NOMO-1 treated with DMSO at 0.1 percent for 48 hours (cell line): Measurements from ENCODE around the gene GRIN3B.
A peak's percentile ranks its signal among the peaks of the same experiment; 100 is the strongest.

Experiments used
- DNase-seq: peaks from one replicate; lab custom pipeline; 2025; ENCODE audit not compliant: unreplicated experiment; lab: John Stamatoyannopoulos, UW

Gene GRIN3B

GRCh38 chr19:990119-990571 is 10.1 kb upstream of the GRIN3B start:
- DNase-seq = no peak

DNA sequence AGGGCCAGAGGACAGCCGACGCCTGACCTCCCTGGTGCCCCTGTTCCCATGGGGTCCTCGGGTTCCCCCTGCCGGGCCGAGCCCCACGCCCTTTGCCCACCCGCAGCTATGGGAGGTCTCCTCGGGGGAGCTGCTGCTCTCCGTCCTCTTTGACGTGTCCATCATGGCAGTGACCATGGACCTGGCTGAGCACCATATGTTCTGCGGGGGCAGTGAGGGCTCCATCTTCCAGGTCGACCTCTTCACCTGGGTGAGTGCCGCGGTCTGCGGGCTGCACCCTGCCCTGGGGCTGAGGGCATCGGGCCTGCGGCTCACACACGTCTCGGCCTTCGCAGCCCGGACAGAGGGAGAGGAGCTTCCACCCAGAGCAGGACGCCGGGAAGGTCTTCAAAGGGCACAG is 9.5 kb upstream of the GRIN3B start:
- DNase-seq = no peak

DNA sequence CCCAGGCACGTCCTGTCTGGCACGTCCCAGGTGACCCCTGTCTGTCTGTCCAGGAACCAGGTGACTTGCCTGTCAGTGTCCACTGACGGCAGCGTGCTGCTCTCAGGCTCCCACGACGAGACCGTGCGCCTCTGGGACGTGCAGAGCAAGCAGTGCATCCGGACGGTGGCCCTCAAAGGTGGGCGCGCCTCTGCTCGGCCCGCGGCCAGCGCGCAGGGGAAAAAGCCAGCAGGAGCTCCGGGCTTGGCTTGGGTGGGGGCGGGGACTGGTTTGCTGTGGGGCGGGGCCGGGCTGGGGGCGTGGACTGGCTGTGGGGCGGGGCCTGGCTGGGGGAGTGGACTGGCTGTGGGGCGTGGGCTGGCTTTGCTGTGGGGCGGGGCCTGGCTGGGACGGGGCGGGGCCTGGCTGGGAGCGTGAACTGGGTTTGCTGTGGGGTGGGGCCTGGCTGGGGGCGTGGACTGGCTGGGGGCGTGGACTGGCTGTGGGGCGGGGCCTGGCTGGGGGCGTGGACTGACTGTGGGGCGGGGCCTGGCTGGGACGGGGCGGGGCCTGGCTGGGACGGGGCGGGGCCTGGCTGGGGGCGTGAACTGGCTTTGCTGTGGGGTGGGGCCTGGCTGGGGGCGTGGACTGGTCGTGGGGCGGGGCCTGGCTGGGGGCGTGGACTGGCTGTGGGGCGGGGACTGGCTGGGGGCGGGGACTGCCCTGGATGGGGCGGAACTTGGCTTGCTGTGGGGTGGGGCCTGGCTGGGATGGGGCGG is 8.9 kb upstream of the GRIN3B start:
- DNase-seq = no peak

- DNase-seq = no peak
Measured at GRCh38 chr19:991932-992669, 8.1 kb upstream of the GRIN3B start.

- no peak for DNase-seq
Measured at GRCh38 chr19:992670-993055, 7.6 kb upstream of the GRIN3B start.

DNA sequence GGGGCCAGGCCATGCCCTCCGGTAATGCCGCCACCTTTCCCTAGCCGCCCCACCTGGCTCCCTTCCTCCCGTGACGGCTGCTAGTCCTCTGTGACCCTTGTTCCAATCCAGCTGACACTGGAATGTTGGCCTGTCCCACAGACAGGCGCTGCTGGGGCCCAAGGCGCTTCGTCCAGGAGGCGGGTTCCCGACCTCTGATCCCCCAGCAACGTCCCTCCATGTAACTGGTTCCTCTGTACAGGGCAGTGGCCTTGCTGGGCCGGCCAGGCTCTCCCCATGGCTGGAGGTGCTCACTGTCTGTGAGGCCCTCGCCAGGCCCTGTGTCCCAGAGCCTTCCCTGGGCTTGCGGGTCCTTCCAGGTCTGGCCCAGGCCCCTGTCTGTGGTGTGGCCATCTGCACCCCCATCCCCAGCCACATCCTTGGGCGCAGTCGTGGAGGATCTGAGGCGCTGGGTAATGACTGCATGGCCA is 6.8 kb upstream of the GRIN3B start:
- DNase-seq = no peak

DNA sequence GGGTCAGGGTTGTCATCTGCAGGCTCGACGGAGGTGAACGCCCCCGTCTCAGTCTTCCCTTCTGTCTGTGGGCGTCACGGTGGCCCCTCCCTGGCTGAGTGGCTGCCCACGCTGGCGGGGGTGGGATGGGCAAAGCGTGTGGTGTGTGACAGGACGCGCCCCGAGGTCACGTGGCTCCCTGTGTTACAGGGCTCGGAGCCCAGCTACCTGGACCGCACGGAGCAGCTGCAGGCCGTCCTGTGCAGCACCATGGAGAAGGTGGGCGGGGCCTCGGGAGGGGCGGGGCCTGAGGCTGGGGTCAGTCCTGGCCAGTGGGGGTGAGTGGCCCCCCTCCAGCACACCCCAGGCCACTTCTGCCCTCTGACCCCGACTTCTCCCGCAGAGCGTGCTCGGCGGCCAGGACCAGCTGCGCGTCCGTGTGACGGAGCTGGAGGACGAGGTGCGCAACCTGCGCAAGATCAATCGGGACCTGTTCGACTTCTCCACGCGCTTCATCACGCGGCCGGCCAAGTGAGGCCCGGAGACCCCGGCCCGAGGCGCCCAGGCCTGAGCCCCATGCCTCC is 6.3 kb upstream of the GRIN3B start:
- no peak for DNase-seq

- no peak for DNase-seq
Measured at GRCh38 chr19:994516-994915, 5.7 kb upstream of the GRIN3B start.

DNA sequence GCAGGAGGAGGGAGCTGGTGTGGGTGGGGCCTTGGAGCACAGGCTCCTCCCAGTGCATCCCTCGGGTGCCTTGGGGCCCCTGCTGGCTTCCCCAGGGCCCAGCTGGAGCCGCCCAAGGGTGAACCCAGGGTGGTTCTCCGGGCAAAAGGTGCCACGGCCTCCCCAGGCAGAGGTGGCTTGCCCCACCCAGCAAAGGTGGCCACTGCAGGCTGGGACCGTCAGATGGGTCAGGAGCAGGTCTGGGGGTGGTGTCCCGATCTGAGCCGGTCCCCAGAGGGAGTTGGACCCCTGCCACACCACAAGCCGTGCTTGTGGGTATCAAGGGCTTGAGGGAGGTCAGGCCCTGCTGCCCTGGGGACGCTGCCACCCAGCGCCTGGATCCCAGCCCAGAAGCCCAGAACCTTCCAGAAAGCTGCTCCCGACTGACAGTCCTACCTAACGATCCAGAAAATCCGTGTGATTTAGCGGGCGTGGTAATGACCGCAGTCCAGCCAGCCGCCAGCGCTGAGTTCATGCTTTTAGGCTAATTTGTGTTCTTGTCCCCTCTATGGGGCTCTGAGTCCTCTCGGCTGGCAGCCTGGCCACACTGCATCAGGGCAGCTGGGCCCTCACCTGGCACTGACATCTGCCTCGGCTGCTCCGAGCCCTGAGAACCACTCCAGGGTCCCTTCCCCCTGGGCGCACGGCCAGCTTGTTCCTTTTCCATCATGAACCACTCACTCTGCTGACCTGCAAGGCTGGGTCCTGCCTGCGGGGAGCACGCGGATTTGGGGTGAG is 5.0 kb upstream of the GRIN3B start:
- no peak for DNase-seq

- DNase-seq = no peak
Measured at GRCh38 chr19:996051-996838, 4.0 kb upstream of the GRIN3B start.

DNA sequence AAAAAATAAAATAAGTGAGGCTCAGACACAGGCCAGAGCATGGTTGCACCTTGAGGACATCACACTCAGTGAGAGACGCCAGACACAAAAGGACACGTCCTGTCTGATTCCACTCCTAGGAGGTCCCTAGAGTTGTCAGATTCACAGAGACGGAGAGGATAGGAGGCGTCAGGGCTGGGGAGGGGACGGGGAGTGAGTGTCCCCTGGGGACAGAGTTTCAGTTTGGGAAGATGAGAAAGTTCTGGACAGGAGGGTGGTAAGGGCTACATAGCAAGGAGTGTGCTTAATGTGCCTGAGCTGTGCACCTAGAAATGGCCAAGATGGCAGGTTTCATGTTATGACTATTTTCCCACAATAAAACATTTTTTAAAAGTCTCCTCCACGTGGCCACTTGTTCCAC is 2.2 kb upstream of the GRIN3B start:
- DNase-seq = no peak

DNA sequence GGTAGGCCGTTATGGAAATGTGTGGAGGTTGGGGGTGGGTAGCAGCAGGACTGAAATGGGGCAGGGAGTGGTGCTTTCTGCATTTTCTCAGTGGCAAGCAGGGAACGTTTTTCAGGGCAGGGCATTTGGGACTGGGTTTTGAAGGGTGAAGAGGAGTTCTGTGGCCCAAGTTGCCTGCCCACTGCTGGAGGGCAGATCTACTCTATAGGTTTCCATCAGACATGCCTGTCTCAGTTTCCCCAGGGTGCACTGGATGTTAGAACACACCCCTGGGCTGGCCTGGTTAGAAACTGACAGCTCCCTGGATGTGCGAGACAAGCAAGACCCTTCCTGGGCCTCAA is 870 bp upstream of the GRIN3B start:
- DNase-seq = no peak

GRCh38 chr19:1000591-1001537 is 645 bp downstream of the GRIN3B start:
- no peak for DNase-seq

- DNase-seq = peak; percentile 32
Measured at GRCh38 chr19:1001538-1002166, 1.4 kb downstream of the GRIN3B start.

DNA sequence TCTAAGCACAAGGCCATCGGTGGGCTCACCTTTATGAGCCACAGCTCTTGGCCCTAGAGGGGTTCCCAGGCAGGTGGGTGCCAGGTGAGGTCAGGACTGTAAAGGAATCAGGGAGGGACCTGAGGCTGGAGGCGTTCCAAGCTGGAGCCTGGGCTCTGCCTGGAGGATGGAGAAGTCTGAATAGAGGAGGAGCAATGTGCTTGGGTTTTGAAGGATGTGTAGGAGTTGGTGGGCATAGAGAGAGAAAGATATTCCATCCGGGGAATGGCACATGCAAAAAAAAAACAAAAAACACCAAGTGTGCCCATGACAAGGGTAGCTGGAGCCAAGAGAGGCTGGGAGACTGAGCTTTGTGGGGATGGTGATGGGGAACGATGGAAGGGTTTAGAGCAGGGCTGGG is 2.4 kb downstream of the GRIN3B start:
- DNase-seq = no peak

DNA sequence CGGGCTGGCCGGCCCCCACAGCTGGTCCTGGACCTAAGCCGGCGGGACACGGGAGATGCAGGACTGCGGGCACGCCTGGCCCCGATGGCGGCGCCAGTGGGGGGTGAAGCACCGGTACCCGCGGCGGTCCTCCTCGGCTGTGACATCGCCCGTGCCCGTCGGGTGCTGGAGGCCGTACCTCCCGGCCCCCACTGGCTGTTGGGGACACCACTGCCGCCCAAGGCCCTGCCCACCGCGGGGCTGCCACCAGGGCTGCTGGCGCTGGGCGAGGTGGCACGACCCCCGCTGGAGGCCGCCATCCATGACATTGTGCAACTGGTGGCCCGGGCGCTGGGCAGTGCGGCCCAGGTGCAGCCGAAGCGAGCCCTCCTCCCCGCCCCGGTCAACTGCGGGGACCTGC is 3.1 kb downstream of the GRIN3B start:
- DNase-seq = no peak

DNA sequence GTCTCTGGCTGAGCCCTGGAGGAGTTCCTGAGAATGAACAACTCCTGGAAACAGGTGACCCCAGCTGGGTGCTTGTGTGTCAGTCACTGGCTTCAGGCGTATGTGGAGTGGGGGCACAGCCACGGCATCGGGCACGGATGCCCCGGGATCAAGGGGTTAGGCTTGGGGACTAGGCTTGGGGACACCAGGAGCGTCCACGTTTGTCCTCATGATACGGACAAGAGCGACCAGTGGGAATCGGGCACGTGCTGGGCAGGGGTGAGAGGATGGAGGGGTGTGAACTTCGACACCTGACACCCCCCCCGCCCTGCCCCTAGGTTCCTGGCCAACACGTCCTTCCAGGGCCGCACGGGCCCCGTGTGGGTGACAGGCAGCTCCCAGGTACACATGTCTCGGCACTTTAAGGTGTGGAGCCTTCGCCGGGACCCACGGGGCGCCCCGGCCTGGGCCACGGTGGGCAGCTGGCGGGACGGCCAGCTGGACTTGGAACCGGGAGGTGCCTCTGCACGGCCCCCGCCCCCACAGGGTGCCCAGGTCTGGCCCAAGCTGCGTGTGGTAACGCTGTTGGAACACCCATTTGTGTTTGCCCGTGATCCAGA is 4.1 kb downstream of the GRIN3B start:
- no peak for DNase-seq

GRCh38 chr19:1004803-1005664 is 4.8 kb downstream of the GRIN3B start:
- DNase-seq = no peak
